ENCODE measurements around the gene TNPO3. TPM values are rescaled to one million over a fixed set of nuclear protein-coding genes. Genes with fewer than 3 reads are reported as not detected.
A peak's percentile ranks its signal among the peaks of the same experiment; 100 is the strongest.
"Not testable (repeated sequence)": the region's sequence is repeated elsewhere in the genome, so short reads cannot be mapped to it uniquely, and the experiment has no call there.

TNPO3 gene
- total RNA-seq, 1 donor from 2014 or later, result 45.9 TPM

- no peak overlapping the region for H3K27ac ChIP-seq (ENCODE audit: low read depth, low read length)
- H3K9me3 ChIP-seq (ENCODE audit: control insufficient read depth in 3 of 3, low read length in 3 of 3), result no peaks in the 10 kb centered on the region
- peaks cover 19 to 46% (median 37%) of the 10 kb centered on the region in 3 donors for H3K27me3 ChIP-seq (ENCODE audit: control insufficient read depth in 3 of 3, insufficient read depth in 3 of 3, low read length in 3 of 3)
- no peak overlapping the region for H3K9ac ChIP-seq (ENCODE audit: low read depth in 1 of 3, low read length in 3 of 3)
- H3K4me1 ChIP-seq (ENCODE audit: control insufficient read depth in 3 of 3, insufficient read depth in 3 of 3, low read length in 3 of 3), result peaks cover 0 to 4% (median 0%) of the 10 kb centered on the region in 3 donors
- H3K4me3 ChIP-seq (ENCODE audit: low read length in 3 of 3), result no peak overlapping the region
- H3K36me3 ChIP-seq (ENCODE audit: control insufficient read depth in 3 of 3, insufficient read depth in 3 of 3, low read length in 3 of 3), result no peaks in the 10 kb centered on the region
Observed at GRCh38 chr7:128918016-128918665, 136.8 kb downstream of the TNPO3 start.

DNA sequence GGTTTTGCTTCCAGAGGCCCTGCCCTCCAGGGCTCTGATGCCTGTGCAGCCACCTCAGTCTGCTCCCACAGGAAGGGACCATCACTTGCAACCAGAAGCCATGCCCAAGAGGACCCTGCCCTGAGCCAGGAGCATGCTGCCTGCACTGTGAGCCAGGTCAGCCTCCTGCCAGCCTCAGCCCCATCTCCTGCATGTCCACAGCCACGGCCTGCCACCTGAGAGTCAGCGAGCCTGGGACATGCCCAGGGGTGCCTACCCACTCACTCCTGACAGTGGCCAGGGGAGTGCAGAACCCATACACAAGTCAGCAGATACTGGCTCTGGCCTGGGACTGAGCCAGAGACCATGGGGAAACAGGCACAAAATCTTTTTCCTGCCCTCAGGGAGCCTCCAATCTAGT lies 137.8 kb downstream of the TNPO3 start:
- no peaks in the 10 kb centered on the region for H3K9me3 ChIP-seq (ENCODE audit: control insufficient read depth in 3 of 3, low read length in 3 of 3)
- H3K27ac ChIP-seq (ENCODE audit: low read depth, low read length), result no peak overlapping the region
- H3K4me3 ChIP-seq (ENCODE audit: low read length in 3 of 3), result no peak overlapping the region
- peaks cover 0 to 4% (median 0%) of the 10 kb centered on the region in 3 donors for H3K4me1 ChIP-seq (ENCODE audit: control insufficient read depth in 3 of 3, insufficient read depth in 3 of 3, low read length in 3 of 3)
- no peaks in the 10 kb centered on the region for H3K36me3 ChIP-seq (ENCODE audit: control insufficient read depth in 3 of 3, insufficient read depth in 3 of 3, low read length in 3 of 3)
- H3K27me3 ChIP-seq (ENCODE audit: control insufficient read depth in 3 of 3, insufficient read depth in 3 of 3, low read length in 3 of 3), result peaks cover 19 to 45% (median 33%) of the 10 kb centered on the region in 3 donors
- no peak overlapping the region for H3K9ac ChIP-seq (ENCODE audit: low read depth in 1 of 3, low read length in 3 of 3)

- Histone ChIP-seq H3K27me3 (ENCODE audit: control insufficient read depth in 3 of 3, insufficient read depth in 3 of 3, low read length in 3 of 3) (peaks cover 22 to 46% (median 30%) of the 10 kb centered on the region in 3 donors), H3K4me3 (ENCODE audit: low read length in 3 of 3) (no peak overlapping the region), H3K4me1 (ENCODE audit: control insufficient read depth in 3 of 3, insufficient read depth in 3 of 3, low read length in 3 of 3) (peaks cover 0 to 4% (median 2%) of the 10 kb centered on the region in 3 donors), H3K9ac (ENCODE audit: low read depth in 1 of 3, low read length in 3 of 3) (no peak overlapping the region), H3K27ac (ENCODE audit: low read depth, low read length) (no peak overlapping the region), H3K9me3 (ENCODE audit: control insufficient read depth in 3 of 3, low read length in 3 of 3) (no peaks in the 10 kb centered on the region), H3K36me3 (ENCODE audit: control insufficient read depth in 3 of 3, insufficient read depth in 3 of 3, low read length in 3 of 3) (no peaks in the 10 kb centered on the region)
Observed at GRCh38 chr7:128916643-128916915, 138.3 kb downstream of the TNPO3 start.

DNA sequence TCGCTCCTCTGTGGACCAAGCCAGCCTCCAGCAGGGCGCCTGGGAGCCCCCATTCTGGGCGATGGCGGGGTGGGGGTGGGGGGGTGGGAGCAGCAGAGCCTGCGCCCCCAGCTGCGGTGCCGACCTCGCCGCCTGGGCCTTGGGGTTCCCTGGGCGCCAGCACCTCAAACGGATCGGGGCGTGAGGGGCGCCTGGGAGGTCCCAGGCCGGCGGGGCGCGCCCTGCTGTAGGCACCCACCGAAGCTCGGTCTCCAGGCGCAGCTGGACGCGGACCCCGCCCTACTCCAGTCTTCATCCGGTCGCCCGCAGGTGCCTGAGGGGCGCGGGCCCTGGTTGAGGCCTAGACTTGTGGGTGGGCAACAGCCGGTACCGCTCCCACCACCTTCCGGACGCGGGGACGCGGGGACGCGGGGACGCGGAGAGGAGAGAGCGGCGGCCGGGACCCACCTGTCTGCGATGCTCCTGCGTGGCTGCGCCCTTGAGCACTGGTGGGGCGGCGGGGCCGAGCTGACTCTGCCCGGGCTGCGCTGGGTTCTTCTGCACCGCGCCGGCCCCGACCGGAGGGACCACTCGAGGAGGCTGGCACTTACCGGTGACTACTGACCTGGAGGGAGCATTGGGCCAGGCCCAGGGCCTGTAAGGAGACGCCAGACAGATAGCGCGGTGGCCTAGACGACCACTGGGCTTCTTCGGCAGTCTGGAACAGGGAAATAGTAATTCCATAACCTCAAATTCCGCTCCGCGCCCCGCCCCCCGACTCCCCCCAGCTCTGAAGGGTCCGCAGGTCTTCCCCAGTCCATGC lies 138.9 kb downstream of the TNPO3 start:
- H3K4me3 ChIP-seq (ENCODE audit: low read length in 3 of 3), result peak overlapping the region; percentile 36 to 45 (median 43)

DNA sequence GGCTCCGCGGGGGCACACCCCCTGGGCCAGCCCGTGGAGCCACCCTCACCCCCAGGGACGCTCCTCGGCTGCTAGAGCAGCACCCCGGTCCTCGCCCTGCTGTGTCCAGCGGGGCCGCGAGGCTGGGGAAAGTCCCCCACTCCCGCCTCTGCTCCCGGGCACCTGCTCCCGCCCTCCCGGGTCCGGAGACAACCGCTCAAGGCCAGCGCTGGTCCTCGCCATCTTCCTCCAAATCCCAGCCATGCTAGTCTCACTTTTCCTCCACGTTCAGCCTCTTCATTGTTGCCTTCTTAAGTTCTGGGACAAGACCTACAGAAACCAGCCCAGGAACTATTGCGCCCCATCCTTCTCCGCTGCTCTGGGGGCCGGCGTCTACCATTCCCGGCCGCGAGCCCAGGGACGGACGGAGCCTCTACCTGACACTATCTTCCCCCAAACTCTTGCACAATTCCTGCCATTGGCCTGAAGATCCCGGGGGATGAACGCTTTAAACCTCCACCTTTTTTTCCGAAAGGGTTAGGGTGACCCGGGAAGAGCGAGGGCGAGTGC lies 139.6 kb downstream of the TNPO3 start:
- Histone ChIP-seq H3K36me3 (ENCODE audit: control insufficient read depth in 3 of 3, insufficient read depth in 3 of 3, low read length in 3 of 3) (no peaks in the 10 kb centered on the region), H3K4me1 (ENCODE audit: control insufficient read depth in 3 of 3, insufficient read depth in 3 of 3, low read length in 3 of 3) (peaks cover 0 to 4% (median 2%) of the 10 kb centered on the region in 3 donors), H3K9ac (ENCODE audit: low read depth in 1 of 3, low read length in 3 of 3) (no peak overlapping the region), H3K27me3 (ENCODE audit: control insufficient read depth in 3 of 3, insufficient read depth in 3 of 3, low read length in 3 of 3) (peaks cover 25 to 47% (median 42%) of the 10 kb centered on the region in 3 donors), H3K27ac (ENCODE audit: low read depth, low read length) (no peak overlapping the region), H3K9me3 (ENCODE audit: control insufficient read depth in 3 of 3, low read length in 3 of 3) (no peaks in the 10 kb centered on the region), H3K4me3 (ENCODE audit: low read length in 3 of 3) (peak overlapping the region; percentile 36 to 45 (median 43))

More for the DNA sequence above, 138.9 kb downstream of the TNPO3 start:
- Histone ChIP-seq H3K36me3 (ENCODE audit: control insufficient read depth in 3 of 3, insufficient read depth in 3 of 3, low read length in 3 of 3) (no peaks in the 10 kb centered on the region), H3K4me1 (ENCODE audit: control insufficient read depth in 3 of 3, insufficient read depth in 3 of 3, low read length in 3 of 3) (peaks cover 0 to 4% (median 2%) of the 10 kb centered on the region in 3 donors), H3K27me3 (ENCODE audit: control insufficient read depth in 3 of 3, insufficient read depth in 3 of 3, low read length in 3 of 3) (peaks cover 22 to 48% (median 35%) of the 10 kb centered on the region in 3 donors), H3K27ac (ENCODE audit: low read depth, low read length) (no peak overlapping the region), H3K9me3 (ENCODE audit: control insufficient read depth in 3 of 3, low read length in 3 of 3) (no peaks in the 10 kb centered on the region), H3K9ac (ENCODE audit: low read depth in 1 of 3, low read length in 3 of 3) (no peak overlapping the region)

DNA sequence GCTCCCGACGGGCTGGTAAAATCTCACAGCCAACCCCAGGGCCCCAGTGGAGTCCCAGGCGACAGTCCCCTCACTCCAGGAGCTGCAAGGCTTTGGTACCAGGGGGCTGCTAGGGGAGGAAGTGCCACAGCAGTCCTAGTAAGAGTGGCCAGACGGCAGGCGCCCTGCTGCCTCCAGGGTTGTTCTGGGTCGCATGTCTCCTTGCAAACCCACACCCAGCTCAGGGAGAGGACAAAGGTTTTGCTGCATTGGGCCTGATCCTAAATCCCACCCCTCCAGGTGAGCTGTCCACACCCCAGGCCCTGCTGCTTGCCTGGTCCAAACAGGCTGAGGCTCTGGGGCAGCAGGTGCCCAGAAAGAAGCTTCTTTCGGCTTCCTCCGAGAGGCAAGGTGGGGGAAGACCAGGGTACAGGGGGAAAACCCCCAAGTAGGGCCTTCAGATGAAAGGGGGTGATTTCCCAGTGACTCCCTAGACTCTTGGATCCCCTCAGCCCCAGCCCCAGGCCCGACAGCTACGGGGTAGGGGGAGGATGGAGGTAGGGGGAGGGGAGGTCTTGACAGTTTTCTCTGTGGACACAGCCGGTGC lies 140.3 kb downstream of the TNPO3 start:
- H3K27me3 ChIP-seq (ENCODE audit: control insufficient read depth in 3 of 3, insufficient read depth in 3 of 3, low read length in 3 of 3), result peaks cover 31 to 54% (median 49%) of the 10 kb centered on the region in 3 donors
- no peak overlapping the region for H3K27ac ChIP-seq (ENCODE audit: low read depth, low read length)
- H3K36me3 ChIP-seq (ENCODE audit: control insufficient read depth in 3 of 3, insufficient read depth in 3 of 3, low read length in 3 of 3), result no peaks in the 10 kb centered on the region
- no peak overlapping the region for H3K4me3 ChIP-seq (ENCODE audit: low read length in 3 of 3)
- H3K9me3 ChIP-seq (ENCODE audit: control insufficient read depth in 3 of 3, low read length in 3 of 3), result no peaks in the 10 kb centered on the region
- no peak overlapping the region for H3K9ac ChIP-seq (ENCODE audit: low read depth in 1 of 3, low read length in 3 of 3)
- peaks cover 0 to 6% (median 2%) of the 10 kb centered on the region in 3 donors for H3K4me1 ChIP-seq (ENCODE audit: control insufficient read depth in 3 of 3, insufficient read depth in 3 of 3, low read length in 3 of 3)

DNA sequence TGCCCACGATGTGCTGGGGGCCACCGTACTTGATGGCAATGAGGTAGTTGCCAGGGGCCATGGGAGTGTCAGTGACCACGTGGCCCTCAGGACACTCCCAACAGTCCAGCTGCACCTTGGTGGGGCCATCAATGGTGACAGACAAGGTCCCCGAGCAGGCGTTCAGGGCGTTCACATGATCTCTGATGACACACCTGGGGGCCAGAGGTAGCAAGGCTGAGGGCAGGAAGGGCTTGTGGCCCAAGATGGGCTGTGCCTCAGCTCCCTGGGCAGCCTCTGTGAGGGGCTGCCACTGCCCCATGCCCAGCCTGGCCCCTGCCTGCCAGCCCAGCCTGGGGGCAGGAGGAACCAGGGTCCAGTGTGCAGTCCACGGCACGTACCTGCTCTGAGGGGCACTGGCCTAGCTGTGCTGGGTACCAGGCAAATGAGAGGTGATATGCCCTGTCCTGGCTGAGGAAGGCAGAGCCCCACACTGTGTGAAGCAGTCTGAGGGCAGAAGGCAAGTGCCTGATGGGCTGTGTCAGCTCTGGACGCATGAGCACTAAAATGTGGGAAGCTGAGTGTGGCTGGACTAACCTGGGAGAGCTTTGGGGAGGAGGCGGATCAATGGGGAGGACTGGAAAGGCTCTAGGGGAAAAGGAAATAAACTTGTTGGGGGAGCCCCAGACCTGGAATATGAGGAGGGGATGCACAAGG lies 140.9 kb downstream of the TNPO3 start:
- Histone ChIP-seq H3K36me3 (ENCODE audit: control insufficient read depth in 3 of 3, insufficient read depth in 3 of 3, low read length in 3 of 3) (no peaks in the 10 kb centered on the region), H3K4me3 (ENCODE audit: low read length in 3 of 3) (no peak overlapping the region), H3K9me3 (ENCODE audit: control insufficient read depth in 3 of 3, low read length in 3 of 3) (no peaks in the 10 kb centered on the region), H3K4me1 (ENCODE audit: control insufficient read depth in 3 of 3, insufficient read depth in 3 of 3, low read length in 3 of 3) (peaks cover 0 to 6% (median 2%) of the 10 kb centered on the region in 3 donors), H3K27ac (ENCODE audit: low read depth, low read length) (no peak overlapping the region), H3K27me3 (ENCODE audit: control insufficient read depth in 3 of 3, insufficient read depth in 3 of 3, low read length in 3 of 3) (peaks cover 38 to 59% (median 55%) of the 10 kb centered on the region in 3 donors), H3K9ac (ENCODE audit: low read depth in 1 of 3, low read length in 3 of 3) (no peak overlapping the region)

- peaks cover 46 to 66% (median 65%) of the 10 kb centered on the region in 3 donors for H3K27me3 ChIP-seq (ENCODE audit: control insufficient read depth in 3 of 3, insufficient read depth in 3 of 3, low read length in 3 of 3)
- not testable (repeated sequence) for H3K27ac ChIP-seq (ENCODE audit: low read depth, low read length); H3K36me3 ChIP-seq (ENCODE audit: control insufficient read depth in 3 of 3, insufficient read depth in 3 of 3, low read length in 3 of 3); H3K4me3 ChIP-seq (ENCODE audit: low read length in 3 of 3); H3K9me3 ChIP-seq (ENCODE audit: control insufficient read depth in 3 of 3, low read length in 3 of 3); H3K4me1 ChIP-seq (ENCODE audit: control insufficient read depth in 3 of 3, insufficient read depth in 3 of 3, low read length in 3 of 3); H3K9ac ChIP-seq (ENCODE audit: low read depth in 1 of 3, low read length in 3 of 3)
Observed at GRCh38 chr7:128912709-128913495, 142.0 kb downstream of the TNPO3 start.

DNA sequence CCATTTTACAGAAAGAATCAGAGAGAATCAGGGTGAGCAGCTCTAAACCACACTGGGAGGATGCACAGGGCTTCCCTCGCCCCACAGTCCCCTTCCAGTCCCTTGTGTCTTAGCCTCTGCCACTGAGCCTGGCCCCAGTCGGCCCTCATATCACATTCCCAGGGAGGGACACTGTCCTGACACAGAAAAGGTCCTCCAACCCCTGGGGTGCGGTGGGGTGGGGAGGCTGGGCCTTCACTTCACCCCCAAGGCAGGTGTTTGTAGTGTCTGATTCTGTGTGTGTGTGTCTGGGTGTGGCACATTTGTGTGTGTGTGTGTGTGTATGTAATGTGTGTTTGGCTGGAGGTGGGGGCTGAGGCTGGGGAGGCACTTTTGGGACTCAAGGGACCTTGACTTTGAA lies 142.6 kb downstream of the TNPO3 start:
- H3K4me1 ChIP-seq (ENCODE audit: control insufficient read depth in 3 of 3, insufficient read depth in 3 of 3, low read length in 3 of 3), result peaks cover 0 to 6% (median 2%) of the 10 kb centered on the region in 3 donors
- peaks cover 47 to 66% (median 65%) of the 10 kb centered on the region in 3 donors for H3K27me3 ChIP-seq (ENCODE audit: control insufficient read depth in 3 of 3, insufficient read depth in 3 of 3, low read length in 3 of 3)
- H3K27ac ChIP-seq (ENCODE audit: low read depth, low read length), result no peak overlapping the region
- H3K4me3 ChIP-seq (ENCODE audit: low read length in 3 of 3), result no peak overlapping the region
- H3K36me3 ChIP-seq (ENCODE audit: control insufficient read depth in 3 of 3, insufficient read depth in 3 of 3, low read length in 3 of 3), result no peaks in the 10 kb centered on the region
- H3K9me3 ChIP-seq (ENCODE audit: control insufficient read depth in 3 of 3, low read length in 3 of 3), result no peaks in the 10 kb centered on the region
- H3K9ac ChIP-seq (ENCODE audit: low read depth in 1 of 3, low read length in 3 of 3), result no peak overlapping the region

Data from skeletal muscle tissue (tissue), 4 donors.